K562 (cell line): ENCODE data around the gene SLC9A1. TPM values are rescaled to one million over a fixed set of nuclear protein-coding genes. Genes with fewer than 3 reads are reported as not detected.

Source experiments
- C11orf30 ChIP-seq: fragments of 450-650 bp; IDR thresholded peaks from 2 replicates; pipeline ENCODE4 v1.6.1; 2016; ENCODE audit warnings: low read depth, mild to moderate bottlenecking
- CHD4 ChIP-seq: fragments of 200-600 bp; sonication (generic); IDR thresholded peaks from 3 replicates; pipeline ENCODE4 v1.6.1; 2012; ENCODE audit warnings: low read depth, mild to moderate bottlenecking, mixed read lengths, low read length, inconsistent platforms; ENCODE audit not compliant: insufficient read depth, insufficient replicate concordance, poor library complexity, severe bottlenecking
- CREM ChIP-seq: IDR thresholded peaks from 2 replicates; pipeline ENCODE4 v1.6.1; 2014; ENCODE audit warnings: antibody characterized with exemption, low read depth
- CTCF ChIP-seq, 3 experiments: IDR thresholded peaks in 2 of 3; conservative IDR thresholded peaks in 1 of 3; 2 replicates each; pipeline ENCODE4 v1.5.1; 2011 to 2012; ENCODE audit warnings: low read length in 3 of 3, mild to moderate bottlenecking in 3 of 3, control low read depth in 2 of 3, improper control_type of control experiment in 1 of 3, inconsistent platforms in 1 of 3, low read depth in 1 of 3, mixed read lengths in 1 of 3, moderate library complexity in 1 of 3; ENCODE audit not compliant: insufficient read depth in 2 of 3
- FOSL1 ChIP-seq: fragments of 200-800 bp; sonication (Bioruptor generic); conservative IDR thresholded peaks from 2 replicates; pipeline ENCODE4 v1.6.1; 2016; ENCODE audit warnings: missing genetic modification characterization, missing compliant biosample characterization
- HMGXB4 ChIP-seq: sonication (generic); formaldehyde crosslinking; IDR thresholded peaks from 2 replicates; pipeline ENCODE4 v1.8.1; 2023; ENCODE audit warnings: mild to moderate bottlenecking, missing genetic modification reagents
- MAZ ChIP-seq, 2 experiments: fragments of 450-650 bp in 1 of 2; sonication (generic) in 1 of 2; formaldehyde crosslinking; IDR thresholded peaks in 1 of 2; conservative IDR thresholded peaks in 1 of 2; 2 replicates each; pipeline versions ENCODE4 v1.4.0 to v1.5.0; 2020; ENCODE audit warnings: mild to moderate bottlenecking in 1 of 2, missing genetic modification reagents in 1 of 2
- MYC ChIP-seq, 2 experiments: fragments of 250-450 bp in 1 of 2; sonication (Bioruptor Pico) in 1 of 2; IDR thresholded peaks; 2 replicates each; pipeline versions ENCODE4 v1.5.1 to v1.6.1; 2012 to 2021; ENCODE audit warnings: low read depth in 2 of 2, borderline replicate concordance in 1 of 2, improper control_type of control experiment in 1 of 2, low read length in 1 of 2, mild to moderate bottlenecking in 1 of 2, moderate library complexity in 1 of 2
- NR3C1 ChIP-seq: sonication (generic); formaldehyde crosslinking; IDR thresholded peaks from 2 replicates; pipeline ENCODE4 v1.8.1; 2022; ENCODE audit warnings: missing genetic modification reagents
- TAF15 ChIP-seq: fragments of 200-400 bp; formaldehyde crosslinking; IDR thresholded peaks from 2 replicates; pipeline ENCODE4 v1.6.1; 2017; ENCODE audit warnings: mild to moderate bottlenecking, low read depth, low read length, moderate library complexity
- THRAP3 ChIP-seq: fragments of 450-650 bp; IDR thresholded peaks from 2 replicates; pipeline ENCODE4 v1.6.1; 2016; ENCODE audit warnings: mild to moderate bottlenecking, inconsistent platforms, borderline replicate concordance
- YBX1 ChIP-seq: fragments of 450-650 bp; IDR thresholded peaks from 2 replicates; pipeline ENCODE4 v1.7.1; 2016; ENCODE audit warnings: mild to moderate bottlenecking
- ZNF143 ChIP-seq: sonication (generic); formaldehyde crosslinking; IDR thresholded peaks from 2 replicates; pipeline ENCODE4 v1.9.0; 2022; ENCODE audit warnings: mild to moderate bottlenecking, missing genetic modification reagents
- polyA plus RNA-seq, 8 experiments: library from polyadenylated mRNA; depleted of rRNA in 4 of 8; stranded (reverse) in 5 of 8; unstranded in 3 of 8; fragments of >200 nt; fragmentation: Nextera tagmentation in 2 of 8; fragmentation: Illumina TruSeq in 1 of 8; extraction: Ambion mirVana in 2 of 8; extraction: Trizol in 1 of 8; gene quantifications; 2 replicates each; pipeline versions ENCODE4 v1.2.1 to v1.2.3, GENCODE V29; 2011 to 2014; ENCODE audit warnings: inconsistent platforms in 1 of 8, missing spikeins in 1 of 8
- total RNA-seq, 7 experiments: library from RNA; depleted of rRNA in 6 of 7; stranded (reverse); fragments of >200 nt in 6 of 7; fragmentation: Illumina TruSeq in 2 of 7; extraction: Trizol in 2 of 7; gene quantifications; 2 replicates each; pipeline versions ENCODE4 v1.2.1 to v1.2.3, GENCODE V29; 2011 to 2021; ENCODE audit warnings: low replicate concordance in 1 of 7
- TF ChIP-seq, protein P1 (sequence below): sonication (generic); IDR thresholded peaks from 2 replicates; pipeline ENCODE4 v1.6.1; 2016
- TF ChIP-seq, protein P2 (sequence below): sonication (generic); formaldehyde crosslinking; IDR thresholded peaks from 2 replicates; pipeline ENCODE4 v1.8.0; 2022; ENCODE audit warnings: mild to moderate bottlenecking, low read depth, missing genetic modification reagents
- TF ChIP-seq, protein P3 (sequence below): fragments of 450-650 bp; IDR thresholded peaks from 2 replicates; pipeline ENCODE4 v1.6.1; 2018; ENCODE audit not compliant: partially characterized antibody

The SLC9A1 gene
- total and polyA plus RNA-seq, 9 of the 15 experiments (the other 6 are each of a cell fraction or from before 2014, with no cell fraction given) = 0.59 to 14.4 (median 2.0) TPM

DNA sequence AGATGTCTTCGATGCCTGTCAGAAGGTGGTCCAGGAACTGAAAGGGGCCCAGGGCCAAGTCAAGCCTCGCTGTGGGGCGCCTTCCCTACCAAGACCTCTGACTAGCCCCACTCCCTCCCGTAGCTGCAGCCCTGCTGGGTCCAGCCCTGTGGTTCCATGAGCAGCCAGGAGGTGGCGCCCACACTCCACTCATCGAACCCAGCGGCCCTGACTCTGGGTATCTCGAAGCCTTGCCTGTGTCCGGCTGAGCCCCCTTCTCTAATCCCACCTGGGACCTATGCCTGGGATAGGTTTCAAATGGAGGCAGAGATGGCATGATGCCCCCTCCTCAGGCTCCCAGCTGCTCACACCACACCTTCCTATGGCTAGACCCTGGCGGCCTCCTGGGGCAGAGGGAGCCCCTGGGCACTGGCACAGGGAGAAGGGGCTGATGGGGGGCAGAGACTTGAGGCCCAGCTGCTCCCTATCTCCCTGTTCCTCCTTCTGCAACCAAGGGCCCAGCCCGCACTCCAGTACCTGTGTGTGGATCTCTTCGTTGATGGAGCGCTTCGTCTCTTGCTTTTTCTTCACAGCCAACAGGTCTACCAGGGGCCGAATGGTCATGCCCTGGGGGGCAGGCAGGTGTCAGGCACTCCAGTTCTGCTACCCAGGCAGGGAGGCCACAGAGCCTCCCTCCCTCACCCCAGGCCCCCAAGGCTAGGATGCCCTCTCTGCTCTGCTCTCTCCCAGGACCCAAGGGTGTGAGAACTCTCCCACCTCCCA, 52.0 kb downstream of the SLC9A1 start (continued):
- TF ChIP-seq CHD4 (no peak), ZNF143 (CRISPR knock-in tag) (peak; percentile 42; the same call in 1 of the 2 replicates), THRAP3 (no peak), MAZ (CRISPR knock-in tag; conservative IDR thresholded peaks at IDR 0.05 in 1 of 2, IDR thresholded peaks at IDR 0.05 in 1 of 2) (peak; percentile 27 to 30; a peak in 1 of 4 replicates), CTCF (IDR thresholded peaks at IDR 0.05 in 2 of 3, conservative IDR thresholded peaks at IDR 0.05 in 1 of 3; ENCODE audit: insufficient read depth in 2 of 3, low read depth in 1 of 3, low read length in 3 of 3) (peak; percentile 97 to 99 (median 97)), MYC (IDR thresholded peaks at IDR 0.05; ENCODE audit: low read depth, low read length) (0 out of 2 replicates have a peak, but pooled peaks have one; percentile 59), MYC (CRISPR knock-in tag; IDR thresholded peaks at IDR 0.05; ENCODE audit: borderline replicate concordance, low read depth) (no peak), FOSL1 (no peak), C11orf30 (no peak), HMGXB4 (CRISPR knock-in tag) (no peak), TAF15 (0 out of 2 replicates have a peak, but pooled peaks have one; percentile 37), NR3C1 (CRISPR knock-in tag) (no peak), YBX1 (no peak), CREM (0 out of 2 replicates have a peak, but pooled peaks have one; percentile 31)
- TF ChIP-seq, protein P1, sequence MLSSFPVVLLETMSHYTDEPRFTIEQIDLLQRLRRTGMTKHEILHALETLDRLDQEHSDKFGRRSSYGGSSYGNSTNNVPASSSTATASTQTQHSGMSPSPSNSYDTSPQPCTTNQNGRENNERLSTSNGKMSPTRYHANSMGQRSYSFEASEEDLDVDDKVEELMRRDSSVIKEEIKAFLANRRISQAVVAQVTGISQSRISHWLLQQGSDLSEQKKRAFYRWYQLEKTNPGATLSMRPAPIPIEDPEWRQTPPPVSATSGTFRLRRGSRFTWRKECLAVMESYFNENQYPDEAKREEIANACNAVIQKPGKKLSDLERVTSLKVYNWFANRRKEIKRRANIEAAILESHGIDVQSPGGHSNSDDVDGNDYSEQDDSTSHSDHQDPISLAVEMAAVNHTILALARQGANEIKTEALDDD = no peak
- TF ChIP-seq, protein P2, sequence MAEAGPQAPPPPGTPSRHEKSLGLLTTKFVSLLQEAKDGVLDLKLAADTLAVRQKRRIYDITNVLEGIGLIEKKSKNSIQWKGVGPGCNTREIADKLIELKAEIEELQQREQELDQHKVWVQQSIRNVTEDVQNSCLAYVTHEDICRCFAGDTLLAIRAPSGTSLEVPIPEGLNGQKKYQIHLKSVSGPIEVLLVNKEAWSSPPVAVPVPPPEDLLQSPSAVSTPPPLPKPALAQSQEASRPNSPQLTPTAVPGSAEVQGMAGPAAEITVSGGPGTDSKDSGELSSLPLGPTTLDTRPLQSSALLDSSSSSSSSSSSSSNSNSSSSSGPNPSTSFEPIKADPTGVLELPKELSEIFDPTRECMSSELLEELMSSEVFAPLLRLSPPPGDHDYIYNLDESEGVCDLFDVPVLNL (CRISPR knock-in tag) = 0 out of 2 replicates have a peak, but pooled peaks have one; percentile 18
- TF ChIP-seq, protein P3, sequence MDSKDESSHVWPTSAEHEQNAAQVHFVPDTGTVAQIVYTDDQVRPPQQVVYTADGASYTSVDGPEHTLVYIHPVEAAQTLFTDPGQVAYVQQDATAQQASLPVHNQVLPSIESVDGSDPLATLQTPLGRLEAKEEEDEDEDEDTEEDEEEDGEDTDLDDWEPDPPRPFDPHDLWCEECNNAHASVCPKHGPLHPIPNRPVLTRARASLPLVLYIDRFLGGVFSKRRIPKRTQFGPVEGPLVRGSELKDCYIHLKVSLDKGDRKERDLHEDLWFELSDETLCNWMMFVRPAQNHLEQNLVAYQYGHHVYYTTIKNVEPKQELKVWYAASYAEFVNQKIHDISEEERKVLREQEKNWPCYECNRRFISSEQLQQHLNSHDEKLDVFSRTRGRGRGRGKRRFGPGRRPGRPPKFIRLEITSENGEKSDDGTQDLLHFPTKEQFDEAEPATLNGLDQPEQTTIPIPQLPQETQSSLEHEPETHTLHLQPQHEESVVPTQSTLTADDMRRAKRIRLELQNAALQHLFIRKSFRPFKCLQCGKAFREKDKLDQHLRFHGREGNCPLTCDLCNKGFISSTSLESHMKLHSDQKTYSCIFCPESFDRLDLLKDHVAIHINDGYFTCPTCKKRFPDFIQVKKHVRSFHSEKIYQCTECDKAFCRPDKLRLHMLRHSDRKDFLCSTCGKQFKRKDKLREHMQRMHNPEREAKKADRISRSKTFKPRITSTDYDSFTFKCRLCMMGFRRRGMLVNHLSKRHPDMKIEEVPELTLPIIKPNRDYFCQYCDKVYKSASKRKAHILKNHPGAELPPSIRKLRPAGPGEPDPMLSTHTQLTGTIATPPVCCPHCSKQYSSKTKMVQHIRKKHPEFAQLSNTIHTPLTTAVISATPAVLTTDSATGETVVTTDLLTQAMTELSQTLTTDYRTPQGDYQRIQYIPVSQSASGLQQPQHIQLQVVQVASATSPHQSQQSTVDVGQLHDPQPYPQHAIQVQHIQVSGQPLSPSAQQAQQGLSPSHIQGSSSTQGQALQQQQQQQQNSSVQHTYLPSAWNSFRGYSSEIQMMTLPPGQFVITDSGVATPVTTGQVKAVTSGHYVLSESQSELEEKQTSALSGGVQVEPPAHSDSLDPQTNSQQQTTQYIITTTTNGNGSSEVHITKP = no peak
